Ammon's horn (tissue), 1 donor: ENCODE data around the gene BTBD7.

ENCODE experiments used
- DNase-seq: peaks from one replicate; pipeline ENCODE4 v3.0.0-alpha.2; 2016; ENCODE audit warnings: low spot score

BTBD7 gene

DNA sequence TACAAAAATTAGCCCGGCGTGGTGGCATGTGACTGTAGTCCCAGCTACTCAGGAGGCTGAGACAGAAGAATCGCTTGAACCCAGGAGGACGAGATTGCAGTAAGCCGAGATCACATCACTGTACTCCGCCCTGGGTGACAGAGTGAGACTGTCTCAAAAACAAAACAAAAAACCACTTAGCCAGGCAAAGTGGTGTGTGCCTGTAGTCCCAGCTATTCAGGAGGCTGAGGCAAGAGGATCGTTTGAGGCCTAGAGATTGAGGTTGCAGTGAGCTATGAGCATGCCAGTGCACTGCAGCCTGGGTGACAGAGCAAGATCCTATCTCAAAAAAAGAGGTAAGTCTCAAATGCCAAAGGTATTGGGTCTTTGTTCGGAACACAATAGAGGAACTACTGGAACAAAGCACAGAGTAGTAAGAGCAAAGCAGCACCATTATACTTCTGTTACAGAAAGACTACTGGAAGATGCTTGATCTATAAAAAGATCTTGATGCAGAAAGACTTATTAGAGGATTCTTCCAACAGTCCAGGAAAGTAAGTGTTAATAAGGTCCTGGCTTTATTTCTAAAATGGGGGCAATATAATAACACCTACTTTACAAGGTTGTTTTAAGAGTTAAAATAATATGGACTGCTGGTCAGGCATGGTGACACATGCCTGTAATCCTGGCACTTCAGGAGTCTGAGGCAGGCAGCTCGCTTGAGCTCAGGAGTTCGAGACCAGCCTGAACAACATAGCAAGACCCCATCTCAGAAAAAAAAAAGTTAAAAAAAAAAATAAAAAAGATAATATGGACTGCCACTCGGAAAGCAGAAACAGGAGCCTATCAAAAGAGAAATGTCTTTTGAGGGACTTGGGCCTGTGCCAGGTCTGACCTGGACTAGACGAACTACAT, 29.9 kb downstream of the BTBD7 start:
- no peak for DNase-seq

- DNase-seq, result no peak
Measured at GRCh38 chr14:93301821-93302447, 30.9 kb downstream of the BTBD7 start.

DNA sequence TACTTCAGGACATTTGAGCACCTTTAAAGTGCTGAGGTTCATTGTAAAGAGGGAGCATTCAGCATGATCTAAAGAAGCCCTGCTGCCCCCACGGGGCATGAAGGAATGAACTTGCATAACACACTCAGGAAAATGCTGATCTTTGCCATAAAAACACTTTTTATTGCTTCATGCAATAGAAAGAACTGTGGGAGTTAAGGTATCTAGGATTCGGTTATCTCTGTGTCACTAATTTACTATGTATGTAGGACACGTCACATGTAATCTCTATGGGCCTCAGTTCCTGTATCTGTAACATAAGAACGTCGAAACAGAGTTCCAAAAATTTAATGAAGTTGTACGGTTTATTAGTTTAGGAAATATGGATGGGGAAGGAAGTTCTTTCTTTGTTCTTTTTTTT, 33.0 kb downstream of the BTBD7 start:
- DNase-seq, result no peak

DNA sequence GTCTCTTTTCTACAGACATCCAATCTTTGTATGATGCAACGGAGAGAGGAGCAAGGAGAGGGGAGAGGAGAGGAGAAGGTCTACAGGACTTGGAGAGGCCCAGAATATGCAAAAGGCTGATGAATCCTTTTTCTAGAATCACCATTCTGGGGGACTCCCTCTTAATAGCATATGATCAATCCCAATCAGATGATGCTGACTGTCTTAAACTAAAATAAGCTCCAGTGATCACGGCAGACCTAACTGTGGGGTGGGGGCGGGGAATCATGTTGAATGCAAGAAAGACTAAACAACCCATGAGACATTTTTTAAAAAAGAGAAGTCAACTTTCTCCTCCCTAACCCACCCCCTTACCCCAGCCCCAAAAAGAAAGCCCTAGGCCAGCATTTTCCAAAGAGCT, 33.4 kb downstream of the BTBD7 start:
- DNase-seq, result no peak

DNA sequence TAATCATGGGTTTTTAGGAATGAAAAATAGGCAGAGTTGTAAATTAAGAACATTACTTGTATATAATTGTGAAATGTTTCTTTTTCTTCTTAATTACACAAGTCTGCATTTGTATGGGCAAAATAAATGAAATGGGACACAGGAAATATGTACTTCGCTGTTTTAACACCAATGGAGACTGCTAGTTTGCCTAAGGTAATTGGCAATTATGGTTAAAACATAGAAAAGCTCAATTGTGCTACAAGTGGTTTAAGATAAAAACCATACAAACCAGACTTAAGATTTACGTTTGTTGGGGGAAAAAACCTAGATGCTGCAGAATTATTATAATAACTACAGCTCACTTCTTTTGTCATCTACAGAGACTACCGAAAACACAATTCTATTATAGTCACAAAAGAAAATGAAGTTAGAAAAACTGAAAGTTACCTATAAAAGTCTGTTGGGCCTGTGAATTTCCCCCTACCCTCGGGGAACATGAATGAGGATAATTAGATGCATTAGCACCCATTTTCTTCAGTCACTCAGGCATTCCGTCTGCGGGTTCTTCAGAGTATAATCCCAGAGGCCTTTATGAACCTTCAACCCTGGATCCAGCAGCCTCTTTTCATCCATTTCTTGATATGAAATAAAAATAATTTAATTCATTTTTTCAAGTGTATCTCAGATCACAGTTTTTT, 37.2 kb downstream of the BTBD7 start:
- no peak for DNase-seq

GRCh38 chr14:93286212-93286890, 46.5 kb downstream of the BTBD7 start:
- no peak for DNase-seq

DNA sequence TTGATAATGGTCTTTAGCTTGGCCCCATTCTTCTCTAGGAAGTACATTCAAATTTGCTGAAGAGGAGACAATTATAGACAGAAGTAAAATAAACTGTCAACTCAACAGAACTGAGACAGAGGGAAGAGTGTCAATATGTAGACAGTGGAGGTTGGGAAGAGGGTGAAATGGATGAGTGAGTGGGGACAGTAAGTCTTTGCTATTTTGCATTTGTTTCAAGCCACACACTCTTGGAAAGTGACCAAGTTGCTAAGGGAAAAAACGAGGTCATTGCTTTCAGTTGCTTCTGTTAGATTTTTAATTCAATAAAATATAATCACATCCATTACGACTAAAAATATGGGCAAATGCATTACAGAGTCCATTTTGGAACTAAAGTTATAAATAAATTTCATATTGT, 47.8 kb downstream of the BTBD7 start:
- DNase-seq, result peak; percentile 24

DNA sequence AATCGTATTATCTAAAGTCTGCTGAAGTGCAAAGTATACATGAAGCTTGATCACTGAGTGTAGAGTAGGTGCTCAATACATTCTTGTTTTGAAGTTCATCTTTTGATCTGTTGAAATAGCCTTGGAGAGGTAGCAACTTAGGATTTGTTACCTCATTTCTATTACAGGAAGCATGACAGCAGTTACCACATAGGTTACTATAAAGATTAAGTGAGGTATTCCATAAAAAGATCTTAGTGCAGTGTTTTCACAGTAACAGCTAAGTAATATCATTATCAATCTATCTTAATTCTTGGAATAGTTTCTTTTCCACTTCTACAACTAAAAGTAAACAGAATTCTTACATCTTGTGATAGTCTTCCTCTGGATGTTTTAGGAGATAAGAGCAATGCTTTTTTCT, 50.9 kb downstream of the BTBD7 start:
- no peak for DNase-seq

DNA sequence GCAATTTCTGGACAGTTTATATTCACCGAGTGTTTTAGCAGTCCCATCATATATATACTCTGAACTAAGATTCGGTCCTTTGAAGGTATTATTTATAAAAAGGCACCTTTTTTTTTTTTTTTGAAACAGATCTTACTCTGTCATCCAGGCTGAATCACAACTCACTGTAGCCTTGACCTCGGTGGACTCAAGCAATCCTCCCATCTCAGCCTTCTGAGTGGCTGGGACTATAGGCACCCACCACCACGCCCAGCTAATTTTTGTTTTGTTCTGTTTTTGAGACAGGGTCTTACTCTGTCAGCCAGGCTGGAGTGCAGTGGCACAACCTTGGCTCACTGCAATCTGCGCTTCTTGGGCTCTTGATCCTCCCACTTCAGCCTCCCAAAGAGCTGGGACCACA, 52.1 kb downstream of the BTBD7 start:
- no peak for DNase-seq

GRCh38 chr14:93276031-93276716, 56.7 kb downstream of the BTBD7 start:
- DNase-seq, result no peak

DNA sequence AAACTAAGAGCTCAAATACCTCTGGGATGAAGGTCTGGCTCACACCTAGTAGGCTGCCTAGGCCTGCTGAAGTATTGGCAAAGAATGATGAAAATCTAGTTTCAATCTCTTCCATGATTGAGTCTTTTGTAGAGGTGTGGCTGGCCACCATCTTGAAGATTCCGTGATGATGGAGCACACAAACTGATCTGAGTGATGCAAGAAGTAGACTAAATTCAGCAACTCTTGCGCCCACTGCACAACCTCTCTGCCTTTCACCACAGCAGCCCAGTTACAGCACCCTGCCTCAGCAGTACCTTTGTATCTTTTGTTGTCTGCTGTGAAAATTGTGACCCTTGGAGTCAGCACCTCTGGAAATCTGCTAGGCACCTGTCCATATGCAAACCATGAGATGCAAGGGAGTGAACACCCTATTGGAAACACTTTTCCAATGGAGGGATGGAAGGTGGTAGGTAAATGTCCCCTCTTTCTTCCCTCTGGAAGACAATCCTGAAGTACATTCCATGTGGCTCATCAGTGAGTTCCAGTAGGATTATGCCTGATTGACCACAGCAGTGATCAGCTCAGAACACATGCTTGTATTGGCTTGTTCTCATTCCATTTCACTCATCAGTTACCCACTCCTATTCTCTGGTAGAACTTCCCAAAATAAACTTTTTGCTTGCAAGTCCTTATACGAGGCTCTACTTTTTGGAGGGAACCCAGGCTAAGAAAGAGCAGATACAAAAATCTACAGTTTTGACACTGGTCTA, 58.6 kb downstream of the BTBD7 start:
- DNase-seq, result no peak

- DNase-seq, result no peak
Measured at GRCh38 chr14:93271111-93271510, 61.7 kb downstream of the BTBD7 start.

GRCh38 chr14:93269341-93270068, 63.3 kb downstream of the BTBD7 start:
- DNase-seq, result peak; percentile 90

- DNase-seq, result no peak
Measured at GRCh38 chr14:93268406-93268805, 64.4 kb downstream of the BTBD7 start.

- DNase-seq, result no peak
Measured at GRCh38 chr14:93267149-93267711, 65.6 kb downstream of the BTBD7 start.

DNA sequence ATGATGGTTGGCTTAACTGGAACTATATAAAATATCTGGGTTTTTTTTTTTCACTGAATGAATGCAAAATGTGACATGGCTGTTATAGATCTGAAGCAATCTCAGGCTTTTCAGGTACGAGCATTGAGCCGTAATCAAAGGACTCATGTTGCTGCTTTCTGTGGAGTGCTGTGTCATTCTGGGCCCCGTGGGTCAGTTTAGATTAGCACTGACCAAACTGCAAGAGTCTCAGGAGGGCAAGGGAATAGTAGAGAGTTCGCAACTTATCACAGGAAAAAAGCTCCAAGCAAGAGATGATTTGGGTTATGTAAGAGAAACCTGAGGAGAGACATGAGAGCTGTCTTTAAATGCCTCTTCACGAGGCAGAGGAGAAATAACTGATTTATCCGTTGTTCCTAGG, 66.7 kb downstream of the BTBD7 start:
- no peak for DNase-seq

DNA sequence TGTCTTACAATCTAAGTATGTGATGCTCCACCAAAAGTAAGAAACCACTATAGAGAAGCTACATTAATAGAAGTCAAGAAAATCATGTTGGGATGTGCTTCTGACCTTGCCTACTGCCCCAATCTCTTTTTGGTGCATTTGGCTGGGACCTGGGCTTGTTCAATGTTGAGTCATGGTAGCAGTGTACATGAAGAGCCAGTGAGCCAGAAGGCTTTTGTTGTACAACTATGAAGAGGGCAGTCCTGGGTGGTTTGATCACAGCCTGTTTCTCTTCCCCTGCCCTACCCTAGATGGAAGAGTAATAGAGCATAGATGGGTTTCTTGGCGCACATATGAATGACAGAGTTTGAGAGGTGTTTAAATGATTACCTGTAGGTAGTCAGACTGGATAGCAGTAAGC, 69.4 kb downstream of the BTBD7 start:
- DNase-seq, result no peak

GRCh38 chr14:93262446-93262845, 70.4 kb downstream of the BTBD7 start:
- no peak for DNase-seq

GRCh38 chr14:93249128-93249831, 83.6 kb downstream of the BTBD7 start:
- no peak for DNase-seq
